ENCODE results near the gene ZNF774. TPM values are rescaled to one million over a fixed set of nuclear protein-coding genes. Genes with fewer than 3 reads are reported as not detected.
"Not testable (repeated sequence)": the region's sequence is repeated elsewhere in the genome, so short reads cannot be mapped to it uniquely, and the experiment has no call there.

Gene ZNF774
- total RNA-seq, 2 experiments from 2014 or later, result 0.83 to 1.0 TPM

- ChIA-PET POLR2A (interaction anchor here (1.2 to 7.1 kb wide), 7 partner anchors 8 to 317 kb away, joined by 3 to 78 read pairs (median 4); partner anchors contain the start of genes BLM and IQGAP1), CTCF (interaction anchor here (1.0 to 1.9 kb wide), 5 partner anchors 38 to 83 kb away, joined by 3 to 8 read pairs (median 5); no protein-coding TSS in a partner anchor)
- H3K27ac Mint-ChIP-seq, result peak overlapping the region; percentile 91
- peaks cover 63% of the 10 kb centered on the region for H3K4me1 Mint-ChIP-seq
- no peak for DNase-seq
- H3K4me3 Mint-ChIP-seq, result peak overlapping the region; percentile 63
- no peaks in the 10 kb centered on the region for H3K9me3 Mint-ChIP-seq
- no peaks in the 10 kb centered on the region for H3K27me3 Mint-ChIP-seq
- peaks cover 37% of the 10 kb centered on the region for H3K36me3 Mint-ChIP-seq (ENCODE audit: low read depth)
Measured at GRCh38 chr15:90400005-90400758, 48.1 kb downstream of the ZNF774 start.

GRCh38 chr15:90400759-90401314, 48.8 kb downstream of the ZNF774 start:
- Mint-ChIP-seq H3K36me3 (ENCODE audit: low read depth) (peaks cover 33% of the 10 kb centered on the region), H3K27me3 (no peaks in the 10 kb centered on the region), H3K27ac (peak overlapping the region; percentile 91), H3K9me3 (no peaks in the 10 kb centered on the region), H3K4me3 (peak overlapping the region; percentile 63), H3K4me1 (peaks cover 63% of the 10 kb centered on the region)
- CTCF ChIA-PET, result interaction anchor here (1.4 to 2.1 kb wide), 4 partner anchors 39 to 416 kb away, joined by 3 to 8 read pairs (median 6); no protein-coding TSS in a partner anchor
- peak; percentile 72 for DNase-seq
- POLR2A ChIA-PET, result interaction anchor here (0.6 to 7.1 kb wide), 9 partner anchors 9 to 316 kb away, joined by 3 to 78 read pairs (median 4); partner anchors contain the start of genes BLM and IQGAP1

- Mint-ChIP-seq H3K4me3 (peak overlapping the region; percentile 63), H3K27me3 (no peaks in the 10 kb centered on the region), H3K9me3 (no peaks in the 10 kb centered on the region), H3K36me3 (ENCODE audit: low read depth) (peaks cover 32% of the 10 kb centered on the region), H3K4me1 (peaks cover 64% of the 10 kb centered on the region), H3K27ac (peak overlapping the region; percentile 91)
- POLR2A ChIA-PET, result interaction anchor here (1.0 to 7.1 kb wide), 6 partner anchors 10 to 25 kb away, joined by 3 to 78 read pairs (median 6); partner anchors contain the start of gene IQGAP1
- no peak for DNase-seq
- CTCF ChIA-PET, result interaction anchor here (0.9 to 2.1 kb wide), 3 partner anchors 39 to 416 kb away, joined by 3 to 7 read pairs (median 3); no protein-coding TSS in a partner anchor
Measured at GRCh38 chr15:90401495-90401894, 49.4 kb downstream of the ZNF774 start.

- peaks cover 68% of the 10 kb centered on the region for H3K4me1 Mint-ChIP-seq
- POLR2A ChIA-PET, result interaction anchor here (0.8 to 7.1 kb wide), 5 partner anchors 10 to 25 kb away, joined by 3 to 78 read pairs (median 9); partner anchors contain the start of gene IQGAP1
Measured at GRCh38 chr15:90402223-90402622, 50.1 kb downstream of the ZNF774 start.

GRCh38 chr15:90402767-90403166, 50.7 kb downstream of the ZNF774 start:
- no peak overlapping the region for H3K27ac Mint-ChIP-seq
- H3K4me3 Mint-ChIP-seq, result no peak overlapping the region
- POLR2A ChIA-PET, result interaction anchor here (0.8 to 7.1 kb wide), 4 partner anchors 11 to 24 kb away, joined by 3 to 78 read pairs (median 17); partner anchors contain the start of gene IQGAP1
- CTCF ChIA-PET, result interaction anchor here (1.1 to 2.1 kb wide), 3 partner anchors 10 to 415 kb away, joined by 3 to 7 read pairs (median 3); no protein-coding TSS in a partner anchor
- no peaks in the 10 kb centered on the region for H3K9me3 Mint-ChIP-seq
- peaks cover 72% of the 10 kb centered on the region for H3K4me1 Mint-ChIP-seq
- peaks cover 37% of the 10 kb centered on the region for H3K36me3 Mint-ChIP-seq (ENCODE audit: low read depth)
- no peaks in the 10 kb centered on the region for H3K27me3 Mint-ChIP-seq
- no peak for DNase-seq

More at GRCh38 chr15:90402223-90402622, 50.1 kb downstream of the ZNF774 start:
- no peak for DNase-seq
- Mint-ChIP-seq H3K27ac (peak overlapping the region; percentile 59), H3K27me3 (no peaks in the 10 kb centered on the region), H3K9me3 (no peaks in the 10 kb centered on the region), H3K4me3 (no peak overlapping the region), H3K36me3 (ENCODE audit: low read depth) (peaks cover 35% of the 10 kb centered on the region)
- CTCF ChIA-PET, result interaction anchor here (0.9 to 2.1 kb wide), 4 partner anchors 10 to 415 kb away, joined by 3 to 7 read pairs (median 3); no protein-coding TSS in a partner anchor

- H3K27me3 Mint-ChIP-seq, result no peaks in the 10 kb centered on the region
- peaks cover 80% of the 10 kb centered on the region for H3K4me1 Mint-ChIP-seq
- ChIA-PET POLR2A (interaction anchor here (0.6 to 1.4 kb wide), 5 partner anchors 9 to 588 kb away, joined by 3 to 8 read pairs (median 3); partner anchors contain the start of gene IQGAP1), CTCF (interaction anchor here (1.0 to 1.6 kb wide), 2 partner anchors 43 to 104 kb away, joined by 3 to 5 read pairs; no protein-coding TSS in a partner anchor)
- no peaks in the 10 kb centered on the region for H3K9me3 Mint-ChIP-seq
- H3K27ac Mint-ChIP-seq, result no peak overlapping the region
- H3K4me3 Mint-ChIP-seq, result no peak overlapping the region
- no peak for DNase-seq
- peaks cover 55% of the 10 kb centered on the region for H3K36me3 Mint-ChIP-seq (ENCODE audit: low read depth)
Measured at GRCh38 chr15:90405055-90405607, 53.0 kb downstream of the ZNF774 start.

- Mint-ChIP-seq H3K36me3 (ENCODE audit: low read depth) (peaks cover 55% of the 10 kb centered on the region), H3K27me3 (no peaks in the 10 kb centered on the region), H3K4me1 (peaks cover 73% of the 10 kb centered on the region), H3K9me3 (no peaks in the 10 kb centered on the region), H3K27ac (peak overlapping the region; percentile 80), H3K4me3 (no peak overlapping the region)
- DNase-seq, result no peak
- ChIA-PET CTCF (interaction anchor here (0.6 to 2.0 kb wide), 9 partner anchors 9 to 549 kb away, joined by 3 to 6 read pairs (median 5); partner anchors contain the start of gene ZNF774), POLR2A (interaction anchor here (0.6 to 2.7 kb wide), 11 partner anchors 12 to 527 kb away, joined by 3 to 40 read pairs (median 5); partner anchors contain the start of genes CIB1, GDPGP1 and IQGAP1)
Measured at GRCh38 chr15:90407336-90407735, 55.3 kb downstream of the ZNF774 start.

GRCh38 chr15:90407871-90408317, 55.8 kb downstream of the ZNF774 start:
- Mint-ChIP-seq H3K36me3 (ENCODE audit: low read depth) (peaks cover 53% of the 10 kb centered on the region), H3K9me3 (no peaks in the 10 kb centered on the region), H3K4me3 (peak overlapping the region; percentile 51), H3K27ac (peak overlapping the region; percentile 80), H3K27me3 (no peaks in the 10 kb centered on the region), H3K4me1 (peaks cover 76% of the 10 kb centered on the region)
- ChIA-PET CTCF (interaction anchor here (0.6 to 2.0 kb wide), 12 partner anchors 9 to 548 kb away, joined by 3 to 6 read pairs (median 4); partner anchors contain the start of gene ZNF774), POLR2A (interaction anchor here (0.7 to 2.7 kb wide), 11 partner anchors 11 to 527 kb away, joined by 3 to 40 read pairs (median 5); partner anchors contain the start of genes CIB1, GDPGP1 and IQGAP1)
- DNase-seq, result peak; percentile 53

- POLR2A ChIA-PET, result interaction anchor here (1.1 to 2.7 kb wide), 6 partner anchors 10 to 47 kb away, joined by 3 to 40 read pairs (median 10); partner anchors contain the start of gene IQGAP1
- H3K4me3 Mint-ChIP-seq, result no peak overlapping the region
- peaks cover 50% of the 10 kb centered on the region for H3K36me3 Mint-ChIP-seq (ENCODE audit: low read depth)
Measured at GRCh38 chr15:90408657-90409056, 56.6 kb downstream of the ZNF774 start.

GRCh38 chr15:90409587-90409986, 57.5 kb downstream of the ZNF774 start:
- peaks cover 82% of the 10 kb centered on the region for H3K4me1 Mint-ChIP-seq
- H3K4me3 Mint-ChIP-seq, H3K27ac Mint-ChIP-seq, POLR2A ChIA-PET, DNase-seq, H3K9me3 Mint-ChIP-seq, H3K27me3 Mint-ChIP-seq, CTCF ChIA-PET: not testable (repeated sequence)
- H3K36me3 Mint-ChIP-seq (ENCODE audit: low read depth), result peaks cover 48% of the 10 kb centered on the region

More at GRCh38 chr15:90408657-90409056, 56.6 kb downstream of the ZNF774 start:
- CTCF ChIA-PET, result interaction anchor here (1.0 to 2.0 kb wide), 6 partner anchors 10 to 90 kb away, joined by 3 to 6 read pairs (median 4); no protein-coding TSS in a partner anchor
- Mint-ChIP-seq H3K27ac (peak overlapping the region; percentile 80), H3K9me3 (no peaks in the 10 kb centered on the region), H3K27me3 (no peaks in the 10 kb centered on the region), H3K4me1 (peaks cover 81% of the 10 kb centered on the region)
- no peak for DNase-seq

- H3K9me3 Mint-ChIP-seq, H3K4me3 Mint-ChIP-seq, CTCF ChIA-PET, H3K27me3 Mint-ChIP-seq, POLR2A ChIA-PET, H3K27ac Mint-ChIP-seq, DNase-seq: not testable (repeated sequence)
- Mint-ChIP-seq H3K36me3 (ENCODE audit: low read depth) (peaks cover 46% of the 10 kb centered on the region), H3K4me1 (peaks cover 80% of the 10 kb centered on the region)
Measured at GRCh38 chr15:90410316-90410715, 58.2 kb downstream of the ZNF774 start.

GRCh38 chr15:90411176-90411575, 59.1 kb downstream of the ZNF774 start:
- Mint-ChIP-seq H3K4me1 (peaks cover 78% of the 10 kb centered on the region), H3K9me3 (no peaks in the 10 kb centered on the region), H3K27ac (no peak overlapping the region), H3K36me3 (ENCODE audit: low read depth) (peaks cover 54% of the 10 kb centered on the region), H3K27me3 (no peaks in the 10 kb centered on the region), H3K4me3 (no peak overlapping the region)
- no peak for DNase-seq
- ChIA-PET CTCF (no interaction called here), POLR2A (no interaction called here)
